ENCODE results near the gene PTPRCAP. TPM values are rescaled to one million over a fixed set of nuclear protein-coding genes. Genes with fewer than 3 reads are reported as not detected.

Gene PTPRCAP
- total and polyA plus RNA-seq, 2 experiments from 2014 or later = 3.3 to 3.5 TPM

DNA sequence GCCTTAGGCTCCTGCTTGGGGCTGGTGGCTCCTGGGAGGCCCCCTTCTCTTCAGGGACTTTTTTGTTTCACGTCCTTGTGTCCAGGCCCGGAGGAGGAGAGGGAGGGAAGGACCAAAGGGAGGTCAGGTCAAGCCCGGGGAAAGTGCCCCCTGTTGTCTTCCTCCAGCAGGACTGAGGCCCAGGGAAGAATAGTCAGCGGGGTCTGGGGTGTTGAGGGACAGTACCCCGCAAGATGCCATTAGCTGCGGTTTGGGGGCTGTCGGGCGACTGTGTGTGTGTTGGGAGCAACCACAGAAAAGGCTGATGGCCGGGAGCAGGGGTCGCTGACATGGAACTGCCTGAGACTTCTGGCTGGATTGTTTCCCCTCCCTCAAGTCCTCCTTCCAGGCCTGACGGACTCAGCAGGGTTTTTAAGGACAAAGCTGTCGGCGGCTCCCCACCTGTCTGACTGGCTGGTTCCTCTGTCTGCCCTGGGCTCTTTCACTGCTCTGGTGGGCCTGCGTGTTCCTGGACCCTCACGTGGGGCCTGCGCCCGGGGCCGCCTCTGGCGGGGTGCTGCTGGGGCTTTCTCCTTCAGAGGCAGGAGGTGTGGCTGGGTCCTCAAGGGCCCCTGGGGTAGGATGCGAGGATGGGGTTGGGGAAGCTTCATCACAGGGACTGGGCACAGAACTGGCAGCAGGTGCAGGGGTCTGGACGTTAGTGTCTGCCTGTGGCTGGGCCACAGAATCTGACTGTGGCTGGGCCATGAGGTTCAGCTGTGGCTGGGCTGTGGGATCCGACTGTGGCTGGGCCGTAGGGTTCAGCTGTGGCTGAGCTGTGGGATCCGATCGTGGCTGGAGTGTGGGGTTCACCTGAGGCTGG lies 13.5 kb upstream of the PTPRCAP start:
- Histone ChIP-seq H3K27me3 (ENCODE audit: insufficient read depth) (no peaks in the 10 kb centered on the region), H3K27ac (ENCODE audit: low read depth) (no peak overlapping the region), H3K4me2 (no peak overlapping the region), H3K36me3 (ENCODE audit: insufficient read depth) (no peaks in the 10 kb centered on the region), H3K9me2 (ENCODE audit: insufficient read depth) (no peaks in the 10 kb centered on the region), H2AFZ (no peak overlapping the region), H3K4me1 (ENCODE audit: insufficient read depth) (no peaks in the 10 kb centered on the region), H3K4me3 (no peak overlapping the region), H4K20me1 (replicated peaks; ENCODE audit: insufficient read depth) (no peaks in the 10 kb centered on the region), H3K79me2 (replicated peaks; ENCODE audit: insufficient read depth) (no peaks in the 10 kb centered on the region), H3F3A (replicated peaks; ENCODE audit: low read depth) (no peaks in the 10 kb centered on the region)
- H3K27me3 Mint-ChIP-seq (ENCODE audit: insufficient read depth, low read depth, poor library complexity) = peaks cover 16% of the 10 kb centered on the region
- H3K9me3 Mint-ChIP-seq = no peaks in the 10 kb centered on the region
- no peak overlapping the region for H3K4me3 Mint-ChIP-seq
- H3K4me1 Mint-ChIP-seq = no peaks in the 10 kb centered on the region
- no peak for TF ChIP-seq POLR2AphosphoS5 (IDR thresholded peaks at IDR 0.05; ENCODE audit: low read depth)
- TF ChIP-seq JUNB (IDR thresholded peaks at IDR 0.05; ENCODE audit: unreplicated experiment) = no peak
- TF ChIP-seq, protein P1, sequence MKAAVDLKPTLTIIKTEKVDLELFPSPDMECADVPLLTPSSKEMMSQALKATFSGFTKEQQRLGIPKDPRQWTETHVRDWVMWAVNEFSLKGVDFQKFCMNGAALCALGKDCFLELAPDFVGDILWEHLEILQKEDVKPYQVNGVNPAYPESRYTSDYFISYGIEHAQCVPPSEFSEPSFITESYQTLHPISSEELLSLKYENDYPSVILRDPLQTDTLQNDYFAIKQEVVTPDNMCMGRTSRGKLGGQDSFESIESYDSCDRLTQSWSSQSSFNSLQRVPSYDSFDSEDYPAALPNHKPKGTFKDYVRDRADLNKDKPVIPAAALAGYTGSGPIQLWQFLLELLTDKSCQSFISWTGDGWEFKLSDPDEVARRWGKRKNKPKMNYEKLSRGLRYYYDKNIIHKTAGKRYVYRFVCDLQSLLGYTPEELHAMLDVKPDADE (IDR thresholded peaks at IDR 0.05) = no peak
- no peak for TF ChIP-seq STAT1 (IDR thresholded peaks at IDR 0.05; ENCODE audit: unreplicated experiment)
- TF ChIP-seq, protein P2, sequence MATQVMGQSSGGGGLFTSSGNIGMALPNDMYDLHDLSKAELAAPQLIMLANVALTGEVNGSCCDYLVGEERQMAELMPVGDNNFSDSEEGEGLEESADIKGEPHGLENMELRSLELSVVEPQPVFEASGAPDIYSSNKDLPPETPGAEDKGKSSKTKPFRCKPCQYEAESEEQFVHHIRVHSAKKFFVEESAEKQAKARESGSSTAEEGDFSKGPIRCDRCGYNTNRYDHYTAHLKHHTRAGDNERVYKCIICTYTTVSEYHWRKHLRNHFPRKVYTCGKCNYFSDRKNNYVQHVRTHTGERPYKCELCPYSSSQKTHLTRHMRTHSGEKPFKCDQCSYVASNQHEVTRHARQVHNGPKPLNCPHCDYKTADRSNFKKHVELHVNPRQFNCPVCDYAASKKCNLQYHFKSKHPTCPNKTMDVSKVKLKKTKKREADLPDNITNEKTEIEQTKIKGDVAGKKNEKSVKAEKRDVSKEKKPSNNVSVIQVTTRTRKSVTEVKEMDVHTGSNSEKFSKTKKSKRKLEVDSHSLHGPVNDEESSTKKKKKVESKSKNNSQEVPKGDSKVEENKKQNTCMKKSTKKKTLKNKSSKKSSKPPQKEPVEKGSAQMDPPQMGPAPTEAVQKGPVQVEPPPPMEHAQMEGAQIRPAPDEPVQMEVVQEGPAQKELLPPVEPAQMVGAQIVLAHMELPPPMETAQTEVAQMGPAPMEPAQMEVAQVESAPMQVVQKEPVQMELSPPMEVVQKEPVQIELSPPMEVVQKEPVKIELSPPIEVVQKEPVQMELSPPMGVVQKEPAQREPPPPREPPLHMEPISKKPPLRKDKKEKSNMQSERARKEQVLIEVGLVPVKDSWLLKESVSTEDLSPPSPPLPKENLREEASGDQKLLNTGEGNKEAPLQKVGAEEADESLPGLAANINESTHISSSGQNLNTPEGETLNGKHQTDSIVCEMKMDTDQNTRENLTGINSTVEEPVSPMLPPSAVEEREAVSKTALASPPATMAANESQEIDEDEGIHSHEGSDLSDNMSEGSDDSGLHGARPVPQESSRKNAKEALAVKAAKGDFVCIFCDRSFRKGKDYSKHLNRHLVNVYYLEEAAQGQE (IDR thresholded peaks at IDR 0.05; ENCODE audit: unreplicated experiment) = no peak
- TF ChIP-seq EZH2phosphoT487 (IDR thresholded peaks at IDR 0.05; ENCODE audit: unreplicated experiment) = no peak
- no peak for TF ChIP-seq EZH2 (IDR thresholded peaks at IDR 0.05; ENCODE audit: low read depth, unreplicated experiment)
- TF ChIP-seq NANOG (IDR thresholded peaks at IDR 0.05; ENCODE audit: borderline replicate concordance) = no peak
- no peak for TF ChIP-seq CREB1 (CRISPR knock-in tag; IDR thresholded peaks at IDR 0.05; ENCODE audit: low read depth)
- no peak for TF ChIP-seq ZNF331 (CRISPR knock-in tag; IDR thresholded peaks at IDR 0.05; ENCODE audit: low read depth)
- TF ChIP-seq ZNF114 (CRISPR knock-in tag; IDR thresholded peaks at IDR 0.05) = no peak
- DNase-seq (ENCODE audit: low spot score) (no peak), ATAC-seq (no peak)
- no peaks in the 10 kb centered on the region for H3K36me3 Mint-ChIP-seq (ENCODE audit: low read depth)
- no peak overlapping the region for H3K27ac Mint-ChIP-seq
